Esophagus muscularis mucosa (tissue), 4 donors: Measurements from ENCODE around the gene SH3PXD2A.

Experiments
- CTCF ChIP-seq, 3 experiments: fragments of 200-600 bp in 2 of 3; fragments of 450-650 bp in 1 of 3; sonication (generic) in 2 of 3; IDR thresholded peaks; one replicate each; pipeline ENCODE4 v1.5.1; 2017 to 2019; ENCODE audit warnings: antibody characterized with exemption in 3 of 3, mild to moderate bottlenecking in 2 of 3, moderate library complexity in 1 of 3
- EP300 ChIP-seq: sonication (generic); formaldehyde crosslinking; IDR thresholded peaks from one replicate; pipeline ENCODE4 v1.6.1; 2017; ENCODE audit warnings: antibody characterized with exemption
- POLR2A ChIP-seq: fragments of 450-650 bp; IDR thresholded peaks from one replicate; pipeline ENCODE4 v1.6.1; 2017; ENCODE audit warnings: antibody characterized with exemption, moderate library complexity, mild to moderate bottlenecking, low read depth
- POLR2AphosphoS5 ChIP-seq, 2 donors: sonication (generic); formaldehyde crosslinking; IDR thresholded peaks; one replicate each; pipeline ENCODE4 v1.6.1; 2017; ENCODE audit warnings: antibody characterized with exemption in 2 of 2

- TF ChIP-seq POLR2A (no peak), POLR2AphosphoS5 (IDR thresholded peaks at IDR 0.05) (no peak), CTCF (IDR thresholded peaks at IDR 0.05) (no peak), EP300 (no peak)
Measured at GRCh38 chr10:103727991-103728689, 127.2 kb downstream of the SH3PXD2A start.
